ENCODE results near the gene KCNJ4. TPM values are rescaled to one million over a fixed set of nuclear protein-coding genes. Genes with fewer than 3 reads are reported as not detected.
"Not testable (repeated sequence)": the region's sequence is repeated elsewhere in the genome, so short reads cannot be mapped to it uniquely, and the experiment has no call there.

The KCNJ4 gene
- polyA plus RNA-seq, 2 donors, result not detected

DNA sequence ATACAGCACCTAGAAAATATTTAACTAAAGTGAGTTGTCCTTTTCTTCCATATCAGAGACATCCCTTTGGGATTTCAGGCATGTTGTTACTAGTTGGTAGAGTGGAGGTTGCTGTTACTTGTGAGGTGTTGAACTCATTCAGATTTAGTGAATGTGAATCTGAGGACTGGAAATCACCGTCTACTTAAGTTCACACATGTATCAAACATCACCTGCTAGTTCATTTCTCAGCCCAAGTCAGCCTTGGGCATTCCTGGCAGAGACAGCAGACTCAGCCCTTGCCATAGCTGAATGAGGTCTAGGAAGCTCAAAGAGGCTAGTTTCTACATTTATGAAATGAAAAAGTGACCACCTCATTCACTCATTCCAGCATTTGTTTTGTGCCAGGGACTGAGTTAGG is 22.6 kb upstream of the KCNJ4 start:
- 58 to 65% methylated on average over 1 of the region's 1 CpG for WGBS, 2 donors
- no peak overlapping the region for H3K27ac ChIP-seq (ENCODE audit: low read depth in 2 of 2, low read length in 1 of 2)

DNA sequence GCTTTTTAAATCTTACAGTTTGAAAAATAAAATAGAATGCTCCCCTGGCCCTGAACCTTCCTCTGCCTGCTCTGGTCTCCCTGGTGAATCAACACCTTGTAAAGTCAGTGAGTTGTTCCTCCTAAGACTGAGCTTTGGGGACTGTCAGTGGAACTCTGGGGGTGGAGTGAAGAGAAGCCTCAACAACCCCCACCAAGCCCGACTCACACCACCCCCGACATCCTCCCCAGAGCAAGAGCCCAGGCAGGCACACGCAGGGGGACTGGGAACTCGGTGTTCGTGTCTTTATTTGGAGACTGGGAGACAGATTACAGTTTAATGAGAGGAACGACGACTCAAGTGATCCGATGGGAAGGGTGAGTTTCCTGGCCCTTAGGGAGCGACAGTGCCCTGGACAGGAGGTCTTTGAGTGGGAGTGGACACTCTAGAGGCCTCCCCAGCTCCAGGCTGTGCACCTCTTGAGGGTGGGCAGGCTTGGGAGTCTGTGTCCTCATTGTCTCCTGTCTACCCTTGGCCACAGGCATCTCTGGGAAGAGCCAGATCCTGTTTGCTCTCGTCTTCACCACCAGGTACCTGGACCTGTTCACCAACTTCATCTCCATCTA is 19.1 kb upstream of the KCNJ4 start:
- Histone ChIP-seq H3K4me1 (ENCODE audit: control insufficient read depth in 2 of 2, insufficient read depth in 2 of 2, low read length in 1 of 2) (no peaks in the 10 kb centered on the region), H3K4me3 (ENCODE audit: low read depth in 1 of 2, low read length in 2 of 2) (no peak overlapping the region), H3K27ac (ENCODE audit: low read depth in 2 of 2, low read length in 1 of 2) (no peak overlapping the region), H3K9me3 (ENCODE audit: control insufficient read depth in 2 of 2, insufficient read depth in 1 of 2, low read depth in 1 of 2, low read length in 1 of 2) (no peaks in the 10 kb centered on the region), H3K36me3 (ENCODE audit: control insufficient read depth in 2 of 2, insufficient read depth in 2 of 2, low read length in 1 of 2) (no peaks in the 10 kb centered on the region), H3K27me3 (ENCODE audit: control insufficient read depth in 1 of 2, insufficient read depth in 2 of 2, low read length in 2 of 2) (no peaks in the 10 kb centered on the region)
- 63% methylated on average over 10 of the region's 10 CpGs for WGBS, 2 donors

More for the DNA sequence above, 22.6 kb upstream of the KCNJ4 start:
- H3K27me3 ChIP-seq (ENCODE audit: control insufficient read depth in 1 of 2, insufficient read depth in 2 of 2, low read length in 2 of 2), result no peaks in the 10 kb centered on the region
- H3K36me3 ChIP-seq (ENCODE audit: control insufficient read depth in 2 of 2, insufficient read depth in 2 of 2, low read length in 1 of 2), result peaks cover 2 to 9% of the 10 kb centered on the region in 2 donors
- H3K4me3 ChIP-seq (ENCODE audit: low read depth in 1 of 2, low read length in 2 of 2), result no peak overlapping the region
- no peaks in the 10 kb centered on the region for H3K9me3 ChIP-seq (ENCODE audit: control insufficient read depth in 2 of 2, insufficient read depth in 1 of 2, low read depth in 1 of 2, low read length in 1 of 2)
- no peaks in the 10 kb centered on the region for H3K4me1 ChIP-seq (ENCODE audit: control insufficient read depth in 2 of 2, insufficient read depth in 2 of 2, low read length in 1 of 2)

DNA sequence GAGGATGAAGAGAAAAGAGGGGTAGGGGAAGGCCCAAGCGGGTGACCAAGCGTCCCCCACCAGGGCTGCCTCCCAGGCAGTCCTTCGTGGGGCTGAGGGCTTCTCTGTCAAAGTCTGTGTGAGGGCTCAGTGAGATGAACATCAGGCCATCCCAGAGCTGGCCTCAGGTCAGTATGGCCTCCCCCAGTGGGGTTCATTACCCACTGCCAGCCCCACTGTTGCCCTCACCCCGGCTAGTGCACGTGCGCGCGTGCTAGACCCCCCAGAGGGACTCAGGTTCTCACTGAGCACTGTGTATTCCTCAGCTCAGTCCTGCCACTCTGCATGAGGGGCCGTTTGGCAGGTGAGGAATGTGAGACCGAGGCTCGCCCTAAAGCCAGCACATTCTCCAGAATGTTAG is 16.2 kb upstream of the KCNJ4 start:
- Histone ChIP-seq H3K4me1 (ENCODE audit: control insufficient read depth in 2 of 2, insufficient read depth in 2 of 2, low read length in 1 of 2) (peaks cover 0 to 7% of the 10 kb centered on the region in 2 donors), H3K27me3 (ENCODE audit: control insufficient read depth in 1 of 2, insufficient read depth in 2 of 2, low read length in 2 of 2) (no peaks in the 10 kb centered on the region), H3K27ac (ENCODE audit: low read depth in 2 of 2, low read length in 1 of 2) (no peak overlapping the region), H3K36me3 (ENCODE audit: control insufficient read depth in 2 of 2, insufficient read depth in 2 of 2, low read length in 1 of 2) (no peaks in the 10 kb centered on the region), H3K4me3 (ENCODE audit: low read depth in 1 of 2, low read length in 2 of 2) (no peak overlapping the region), H3K9me3 (ENCODE audit: control insufficient read depth in 2 of 2, insufficient read depth in 1 of 2, low read depth in 1 of 2, low read length in 1 of 2) (no peaks in the 10 kb centered on the region)
- WGBS, 2 donors, result 87 to 92% methylated on average over 11 of the region's 11 CpGs

DNA sequence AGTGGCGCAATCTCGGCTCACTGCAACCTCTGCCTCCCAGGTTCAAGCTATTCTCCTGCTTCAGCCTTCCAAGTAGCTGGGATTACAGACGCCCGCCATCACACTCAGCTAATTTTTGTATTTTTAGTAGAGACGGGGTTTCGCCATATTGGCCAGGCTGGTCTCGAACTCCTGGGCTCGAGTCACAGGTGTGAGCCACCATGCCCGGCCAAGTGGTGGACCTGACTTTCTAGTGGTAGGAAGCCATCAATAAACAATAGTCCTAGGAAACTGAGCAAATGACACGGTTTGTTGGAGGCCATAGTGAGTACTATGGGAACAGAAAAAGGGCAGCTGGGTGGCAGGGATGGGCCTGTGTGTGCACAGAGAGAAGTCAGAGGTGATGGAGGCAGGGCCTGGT is 15.2 kb upstream of the KCNJ4 start:
- not testable (repeated sequence) for H3K9me3 ChIP-seq (ENCODE audit: control insufficient read depth in 2 of 2, insufficient read depth in 1 of 2, low read depth in 1 of 2, low read length in 1 of 2); H3K36me3 ChIP-seq (ENCODE audit: control insufficient read depth in 2 of 2, insufficient read depth in 2 of 2, low read length in 1 of 2); H3K4me3 ChIP-seq (ENCODE audit: low read depth in 1 of 2, low read length in 2 of 2); H3K27me3 ChIP-seq (ENCODE audit: control insufficient read depth in 1 of 2, insufficient read depth in 2 of 2, low read length in 2 of 2); H3K27ac ChIP-seq (ENCODE audit: low read depth in 2 of 2, low read length in 1 of 2); H3K4me1 ChIP-seq (ENCODE audit: control insufficient read depth in 2 of 2, insufficient read depth in 2 of 2, low read length in 1 of 2)
- WGBS, 2 donors, result 95% methylated on average over 10 of the region's 10 CpGs

DNA sequence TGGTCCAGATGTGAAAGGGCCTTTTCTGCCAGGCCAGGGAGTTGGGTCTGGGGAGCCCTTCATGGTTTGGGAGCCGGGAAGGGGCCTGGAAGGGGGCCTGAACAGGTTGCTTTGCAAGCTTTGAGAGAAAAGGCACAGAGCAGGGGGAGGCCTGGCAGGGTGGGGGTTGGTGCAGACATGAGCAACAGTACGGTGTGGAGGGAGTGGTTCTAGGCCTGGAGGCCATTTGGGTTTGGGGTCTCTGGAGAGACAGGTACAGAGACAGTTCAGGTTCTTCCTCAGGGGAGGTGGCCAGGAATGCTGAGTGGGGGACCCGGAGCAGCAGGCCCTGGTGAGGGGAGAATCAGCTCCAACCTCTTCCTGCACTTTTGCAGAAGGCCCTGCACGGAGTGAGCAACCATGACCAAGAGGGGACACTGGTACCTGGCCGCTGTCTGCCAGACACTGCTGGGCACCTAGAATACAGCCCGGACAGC is 14.3 kb upstream of the KCNJ4 start:
- Histone ChIP-seq H3K9me3 (ENCODE audit: control insufficient read depth in 2 of 2, insufficient read depth in 1 of 2, low read depth in 1 of 2, low read length in 1 of 2) (no peaks in the 10 kb centered on the region), H3K27ac (ENCODE audit: low read depth in 2 of 2, low read length in 1 of 2) (no peak overlapping the region), H3K36me3 (ENCODE audit: control insufficient read depth in 2 of 2, insufficient read depth in 2 of 2, low read length in 1 of 2) (no peaks in the 10 kb centered on the region), H3K27me3 (ENCODE audit: control insufficient read depth in 1 of 2, insufficient read depth in 2 of 2, low read length in 2 of 2) (no peaks in the 10 kb centered on the region), H3K4me1 (ENCODE audit: control insufficient read depth in 2 of 2, insufficient read depth in 2 of 2, low read length in 1 of 2) (peaks cover 0 to 7% of the 10 kb centered on the region in 2 donors), H3K4me3 (ENCODE audit: low read depth in 1 of 2, low read length in 2 of 2) (no peak overlapping the region)
- WGBS, 2 donors, result 91 to 93% methylated on average over 6 of the region's 6 CpGs

DNA sequence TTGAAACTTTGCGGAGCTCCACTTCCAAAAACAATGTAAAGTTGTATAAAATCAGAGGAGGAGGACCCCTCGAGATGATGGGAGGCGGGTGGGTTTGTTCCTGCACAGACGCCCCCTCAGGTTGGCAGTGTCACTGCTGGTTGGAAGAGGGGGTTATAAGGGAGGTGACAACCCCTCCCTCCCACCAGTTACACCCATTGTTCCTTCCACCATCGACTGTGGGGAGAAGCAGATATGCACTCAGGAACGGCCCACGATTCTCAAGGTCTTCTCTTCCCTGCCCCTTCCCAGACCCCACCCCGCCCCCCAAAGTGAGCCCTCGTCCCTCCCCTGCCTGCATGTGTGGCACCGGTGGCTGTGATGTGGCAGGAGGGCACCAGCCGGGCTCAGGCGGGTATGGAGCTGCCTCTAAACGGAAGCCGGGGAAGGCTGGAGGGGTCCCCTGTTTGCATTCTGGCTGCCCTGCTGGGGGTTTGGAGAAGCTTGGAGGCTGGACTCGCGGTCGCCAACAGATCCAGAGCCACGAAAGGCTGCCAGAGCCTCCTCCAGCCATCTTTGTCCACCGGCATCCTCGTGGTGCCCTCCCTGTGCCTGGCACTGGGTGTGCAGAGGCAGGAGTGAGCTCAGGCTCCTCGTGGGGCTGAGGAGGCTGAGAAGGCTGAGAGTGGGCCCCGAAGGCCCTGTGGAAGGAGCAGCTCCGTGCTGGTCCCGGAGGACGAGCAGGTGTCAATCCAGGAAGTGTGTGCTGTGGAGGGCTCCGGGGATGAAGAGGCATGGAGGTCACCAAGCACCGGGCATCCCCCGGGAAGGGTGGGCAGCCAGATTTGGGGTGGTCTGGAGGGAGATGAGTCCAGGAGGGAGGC is 13.7 kb upstream of the KCNJ4 start:
- Histone ChIP-seq H3K4me3 (ENCODE audit: low read depth in 1 of 2, low read length in 2 of 2) (peak overlapping the region; percentile 42 to 44), H3K4me1 (ENCODE audit: control insufficient read depth in 2 of 2, insufficient read depth in 2 of 2, low read length in 1 of 2) (peaks cover 0 to 7% of the 10 kb centered on the region in 2 donors), H3K27me3 (ENCODE audit: control insufficient read depth in 1 of 2, insufficient read depth in 2 of 2, low read length in 2 of 2) (no peaks in the 10 kb centered on the region), H3K9me3 (ENCODE audit: control insufficient read depth in 2 of 2, insufficient read depth in 1 of 2, low read depth in 1 of 2, low read length in 1 of 2) (no peaks in the 10 kb centered on the region), H3K36me3 (ENCODE audit: control insufficient read depth in 2 of 2, insufficient read depth in 2 of 2, low read length in 1 of 2) (no peaks in the 10 kb centered on the region), H3K27ac (ENCODE audit: low read depth in 2 of 2, low read length in 1 of 2) (peak overlapping the region in 1 of 2 donors; percentile 18)
- WGBS, 2 donors, result 71 to 72% methylated on average over 27 to 28 of the region's 28 CpGs

DNA sequence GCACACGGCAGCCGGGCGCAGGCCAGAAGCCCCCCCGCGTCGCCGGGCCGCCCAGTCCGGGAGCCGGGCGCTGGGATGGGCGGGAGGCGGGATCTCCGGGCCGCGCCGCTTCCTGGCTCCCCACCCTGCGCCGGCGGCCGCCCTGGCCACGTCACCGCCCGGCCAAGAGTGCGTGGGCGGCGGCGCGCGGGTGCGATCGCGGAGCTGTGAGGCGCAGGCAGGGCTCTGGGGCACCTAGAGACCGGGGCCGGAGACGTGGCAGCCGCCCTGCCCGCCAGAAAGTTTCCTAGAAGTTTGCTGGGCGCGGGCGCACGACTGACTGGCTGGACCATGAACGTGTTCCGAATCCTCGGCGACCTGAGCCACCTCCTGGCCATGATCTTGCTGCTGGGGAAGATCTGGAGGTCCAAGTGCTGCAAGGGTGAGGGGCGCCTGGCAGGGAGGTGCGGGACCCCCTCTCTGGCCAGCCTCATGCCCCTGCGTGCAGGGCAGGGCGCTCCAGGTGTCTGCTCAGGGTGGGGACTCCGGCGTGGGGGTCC is 13.0 kb upstream of the KCNJ4 start, which contains the start of gene KDELR3:
Gene KDELR3 (plus strand): TSS at position 193 of the 539 bp plus-strand sequence. CDS start 138 bp downstream, at position 331.
- 2 to 3% methylated on average over 34 to 53 of the region's 53 CpGs for WGBS, 2 donors
- Histone ChIP-seq H3K4me3 (ENCODE audit: low read depth in 1 of 2, low read length in 2 of 2) (peak within 1 kb of the TSS; percentile 42 to 44), H3K9me3 (ENCODE audit: control insufficient read depth in 2 of 2, insufficient read depth in 1 of 2, low read depth in 1 of 2, low read length in 1 of 2) (no peaks in the 10 kb centered on the region), H3K27ac (ENCODE audit: low read depth in 2 of 2, low read length in 1 of 2) (peak within 1 kb of the TSS in 1 of 2 donors; percentile 18), H3K4me1 (ENCODE audit: control insufficient read depth in 2 of 2, insufficient read depth in 2 of 2, low read length in 1 of 2) (peaks cover 0 to 7% of the 10 kb centered on the region in 2 donors), H3K36me3 (ENCODE audit: control insufficient read depth in 2 of 2, insufficient read depth in 2 of 2, low read length in 1 of 2) (no peaks in the 10 kb centered on the region), H3K27me3 (ENCODE audit: control insufficient read depth in 1 of 2, insufficient read depth in 2 of 2, low read length in 2 of 2) (peaks cover 0 to 3% of the 10 kb centered on the region in 2 donors)

DNA sequence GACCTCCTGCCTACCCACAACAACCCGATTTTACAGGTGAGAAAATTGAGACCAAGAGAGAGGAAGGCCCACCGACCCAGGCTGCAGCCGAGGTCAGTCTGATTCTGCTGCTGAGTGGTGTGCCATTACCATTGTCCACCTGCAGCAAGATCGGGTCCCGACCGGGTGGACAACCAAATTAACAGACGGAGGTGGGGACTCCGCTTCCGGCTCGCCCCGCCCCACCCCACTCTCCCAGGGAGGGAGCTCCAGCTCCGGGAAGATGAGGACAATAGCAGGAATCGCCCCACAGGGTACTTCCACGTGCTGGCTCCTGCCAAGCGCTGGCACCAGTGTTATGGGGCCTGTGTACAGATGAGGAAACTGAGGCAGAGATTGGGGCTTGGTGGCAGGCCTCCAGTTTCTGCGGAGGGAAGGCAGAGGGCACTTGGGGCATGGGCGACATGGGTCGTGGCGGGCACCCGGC is 12.5 kb upstream of the KCNJ4 start:
- H3K36me3 ChIP-seq (ENCODE audit: control insufficient read depth in 2 of 2, insufficient read depth in 2 of 2, low read length in 1 of 2), result no peaks in the 10 kb centered on the region
- H3K4me1 ChIP-seq (ENCODE audit: control insufficient read depth in 2 of 2, insufficient read depth in 2 of 2, low read length in 1 of 2), result peaks cover 0 to 7% of the 10 kb centered on the region in 2 donors
- peak overlapping the region in 1 of 2 donors; percentile 18 for H3K27ac ChIP-seq (ENCODE audit: low read depth in 2 of 2, low read length in 1 of 2)
- no peaks in the 10 kb centered on the region for H3K9me3 ChIP-seq (ENCODE audit: control insufficient read depth in 2 of 2, insufficient read depth in 1 of 2, low read depth in 1 of 2, low read length in 1 of 2)
- WGBS, 2 donors, result 14 to 16% methylated on average over 16 to 20 of the region's 20 CpGs
- peak overlapping the region; percentile 42 to 44 for H3K4me3 ChIP-seq (ENCODE audit: low read depth in 1 of 2, low read length in 2 of 2)
- peaks cover 0 to 4% of the 10 kb centered on the region in 2 donors for H3K27me3 ChIP-seq (ENCODE audit: control insufficient read depth in 1 of 2, insufficient read depth in 2 of 2, low read length in 2 of 2)

DNA sequence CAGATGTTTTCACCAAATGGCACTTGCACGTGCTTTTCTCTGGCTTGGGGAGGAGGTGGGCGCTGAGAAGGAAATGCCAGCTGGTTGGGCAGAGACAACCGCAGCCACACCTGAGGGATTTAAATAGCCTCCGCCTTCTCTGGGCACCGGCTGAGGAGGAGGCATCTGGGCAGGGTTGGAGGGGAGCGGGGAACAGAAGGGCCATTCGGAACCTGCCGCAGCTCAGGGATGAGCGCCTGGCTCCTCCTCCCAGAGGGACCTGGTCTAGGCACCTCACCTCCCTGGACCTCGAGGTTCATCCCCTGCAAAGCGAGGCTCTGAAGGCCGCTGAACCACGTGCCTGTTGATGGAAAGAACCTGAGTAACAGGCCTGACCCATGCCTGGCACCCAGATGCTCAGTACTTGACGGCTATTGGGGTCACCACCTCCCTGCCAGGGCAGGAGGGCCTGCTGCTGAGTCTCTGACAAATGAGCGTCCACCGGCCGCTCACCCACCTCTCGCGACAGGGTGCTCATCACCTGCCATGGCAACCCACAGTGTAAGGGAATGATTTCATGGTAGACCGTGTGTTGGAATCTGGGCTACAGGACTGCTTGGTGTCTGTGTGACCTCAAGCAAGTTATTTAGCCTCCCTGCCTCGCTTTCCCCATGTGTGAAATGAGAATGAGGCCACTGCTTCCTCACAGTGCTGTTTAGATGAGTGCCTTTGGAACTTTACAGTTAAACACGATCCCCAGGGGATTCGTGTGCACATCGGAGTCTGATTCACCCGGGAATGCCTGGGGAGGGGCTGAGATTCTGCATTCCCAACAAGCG is 10.9 kb upstream of the KCNJ4 start:
- Histone ChIP-seq H3K27me3 (ENCODE audit: control insufficient read depth in 1 of 2, insufficient read depth in 2 of 2, low read length in 2 of 2) (peaks cover 0 to 4% of the 10 kb centered on the region in 2 donors), H3K36me3 (ENCODE audit: control insufficient read depth in 2 of 2, insufficient read depth in 2 of 2, low read length in 1 of 2) (no peaks in the 10 kb centered on the region), H3K9me3 (ENCODE audit: control insufficient read depth in 2 of 2, insufficient read depth in 1 of 2, low read depth in 1 of 2, low read length in 1 of 2) (no peaks in the 10 kb centered on the region), H3K4me3 (ENCODE audit: low read depth in 1 of 2, low read length in 2 of 2) (no peak overlapping the region), H3K27ac (ENCODE audit: low read depth in 2 of 2, low read length in 1 of 2) (no peak overlapping the region), H3K4me1 (ENCODE audit: control insufficient read depth in 2 of 2, insufficient read depth in 2 of 2, low read length in 1 of 2) (peaks cover 4 to 7% of the 10 kb centered on the region in 2 donors)
- 67 to 72% methylated on average over 26 of the region's 26 CpGs for WGBS, 2 donors

Measured in esophagus (tissue), 2 donors.